IMR-90 (cell line): ENCODE results near the gene SFT2D2. TPM values are rescaled to one million over a fixed set of nuclear protein-coding genes. Genes with fewer than 3 reads are reported as not detected.

Experiments
- ATAC-seq: fragments of 200-7000 bp; cut with Tn5 transposase; 2 replicates; pipeline ENCODE4 v1.9.1; 2020; ENCODE audit warnings: low read depth, mild to moderate bottlenecking, moderate library complexity
- BruUV-seq: library from RNA; stranded (reverse); fragments of 400-500 nt; replicated peaks from 2 replicates; lab custom pipeline; 2021; lab: Mats Ljungman, UMichigan
- CTCF ChIA-PET: fragments of 300-600 bp; formaldehyde crosslinking; extraction: SDS; loops from one replicate; lab custom pipeline; 2021; ENCODE audit warnings: antibody characterized with exemption; lab: Yijun Ruan, JAX
- POLR2A ChIA-PET: fragments of 300-600 bp; sonication (Branson Sonifier 250); formaldehyde crosslinking; loops from one replicate; lab custom pipeline; 2022; ENCODE audit warnings: antibody characterized with exemption; ENCODE audit not compliant: unreplicated experiment; lab: Charles Lee
- DNase-seq: peaks from one replicate; pipeline ENCODE4 v3.0.0; 2013
- H2AFZ ChIP-seq: replicated peaks from 2 replicates; pipeline ENCODE3; 2013; ENCODE audit warnings: low read length, mild to moderate bottlenecking; ENCODE audit not compliant: poor library complexity
- H2AK5ac ChIP-seq: 2 replicates; pipeline ENCODE4 v1.6.1; 2013; ENCODE audit warnings: low read depth, low read length, inconsistent platforms
- H2AK9ac ChIP-seq: replicated peaks from 2 replicates; pipeline ENCODE3; 2013; ENCODE audit warnings: mild to moderate bottlenecking, low read depth, low read length, moderate library complexity; ENCODE audit not compliant: poor library complexity
- H2BK120ac ChIP-seq: 2 replicates; pipeline ENCODE4 v1.6.1; 2013; ENCODE audit warnings: low read depth, low read length, inconsistent platforms
- H2BK15ac ChIP-seq: 3 replicates; pipeline ENCODE4 v1.6.1; 2013; ENCODE audit warnings: low read depth, low read length, inconsistent platforms
- H2BK20ac ChIP-seq: 2 replicates; pipeline ENCODE4 v1.6.1; 2013; ENCODE audit warnings: low read depth, mild to moderate bottlenecking, inconsistent platforms, low read length, moderate library complexity
- H2BK5ac ChIP-seq: 2 replicates; pipeline ENCODE4 v1.6.1; 2013; ENCODE audit warnings: mild to moderate bottlenecking, low read depth, low read length, inconsistent platforms; ENCODE audit not compliant: poor library complexity, severe bottlenecking
- H3K14ac ChIP-seq: replicated peaks from 2 replicates; pipeline ENCODE4 v1.6.1; 2013; ENCODE audit warnings: low read depth, low read length, inconsistent platforms
- H3K18ac ChIP-seq: 2 replicates; pipeline ENCODE4 v1.6.1; 2013; ENCODE audit warnings: low read depth, low read length, control low read depth
- H3K23ac ChIP-seq: 2 replicates; pipeline ENCODE4 v1.6.1; 2013; ENCODE audit warnings: low read depth, low read length, inconsistent platforms
- H3K27ac ChIP-seq: 2 replicates; pipeline ENCODE4 v1.5.1; 2013; ENCODE audit warnings: mild to moderate bottlenecking, control low read depth, low read length; ENCODE audit not compliant: insufficient read depth
- H3K27me3 ChIP-seq: 2 replicates; pipeline ENCODE4 v1.6.1; 2013; ENCODE audit warnings: low read length; ENCODE audit not compliant: control insufficient read depth, insufficient read depth
- H3K36me3 ChIP-seq: 2 replicates; pipeline ENCODE4 v1.6.1; 2013; ENCODE audit warnings: low read length, mixed read lengths; ENCODE audit not compliant: control insufficient read depth, insufficient read depth
- H3K4ac ChIP-seq: 2 replicates; pipeline ENCODE4 v1.6.1; 2013; ENCODE audit warnings: low read depth, low read length, inconsistent platforms
- H3K4me1 ChIP-seq: 2 replicates; pipeline ENCODE4 v1.6.1; 2013; ENCODE audit warnings: low read length, mixed read lengths; ENCODE audit not compliant: control insufficient read depth, insufficient read depth
- H3K4me2 ChIP-seq: 2 replicates; pipeline ENCODE4 v1.6.1; 2013; ENCODE audit warnings: low read depth, mild to moderate bottlenecking, control low read depth, low read length, moderate library complexity
- H3K4me3 ChIP-seq: 2 replicates; pipeline ENCODE4 v1.5.1; 2013; ENCODE audit warnings: low read depth, mild to moderate bottlenecking, control low read depth, low read length, moderate library complexity; ENCODE audit not compliant: insufficient read depth
- H3K56ac ChIP-seq: 2 replicates; pipeline ENCODE4 v1.6.1; 2013; ENCODE audit warnings: low read length, inconsistent platforms; ENCODE audit not compliant: insufficient read depth; ENCODE audit errors: extremely low read depth
- H3K79me1 ChIP-seq, 2 experiments: 2 replicates each; pipeline ENCODE4 v1.6.1; 2013; ENCODE audit warnings: low read length in 2 of 2, inconsistent platforms in 1 of 2, low read depth in 1 of 2
- H3K9ac ChIP-seq: 2 replicates; pipeline ENCODE4 v1.6.1; 2013; ENCODE audit warnings: low read depth, low read length, control low read depth
- H3K9me1 ChIP-seq: 2 replicates; pipeline ENCODE4 v1.6.1; 2013; ENCODE audit warnings: low read length, inconsistent platforms; ENCODE audit not compliant: insufficient read depth
- H3K9me3 ChIP-seq: 2 replicates; pipeline ENCODE4 v1.6.1; 2013; ENCODE audit warnings: low read length; ENCODE audit not compliant: control insufficient read depth, insufficient read depth
- H4K20me1 ChIP-seq: 2 replicates; pipeline ENCODE4 v1.6.1; 2013; ENCODE audit warnings: low read length, inconsistent platforms; ENCODE audit not compliant: insufficient read depth
- H4K5ac ChIP-seq: 2 replicates; pipeline ENCODE4 v1.6.1; 2013; ENCODE audit warnings: mild to moderate bottlenecking, low read depth, low read length, control low read depth
- H4K8ac ChIP-seq, 2 experiments: 2 replicates each; pipeline ENCODE4 v1.6.1; 2013; ENCODE audit warnings: low read depth in 2 of 2, low read length in 2 of 2, control low read depth in 1 of 2, inconsistent platforms in 1 of 2
- H4K91ac ChIP-seq: 2 replicates; pipeline ENCODE4 v1.6.1; 2013; ENCODE audit warnings: low read depth, low read length, inconsistent platforms; ENCODE audit not compliant: insufficient read depth
- BHLHE40 ChIP-seq: fragments of 150-350 bp; IDR thresholded peaks from 2 replicates; pipeline ENCODE4 v1.6.1; 2016; ENCODE audit warnings: mild to moderate bottlenecking, low read depth, low read length
- CEBPB ChIP-seq: IDR thresholded peaks from 2 replicates; pipeline ENCODE4 v1.6.1; 2012; ENCODE audit warnings: low read depth, low read length, improper control_type of control experiment
- WGBS, 2 experiments: methylation state at CpG; one replicate each; pipeline versions ENCODE4 v1.1.5 to v1.1.7; 2013; ENCODE audit warnings: missing lambda C conversion rate in 2 of 2; ENCODE audit not compliant: insufficient read length in 1 of 2; ENCODE audit errors: extremely low coverage in 2 of 2; 5-methylcytosine and 5-hydroxymethylcytosine counted together
- dilution Hi-C: fragments of 300-500 bp; cut with HindIII; formaldehyde crosslinking; loops from one replicate; pipeline ENCODE4 v1.14.3; 2018; ENCODE audit warnings: low sequenced_read_pairs; ENCODE audit not compliant: unreplicated experiment
- in situ Hi-C: fragments of 300-500 bp; cut with MboI; formaldehyde crosslinking; loops from 3 replicates; pipeline ENCODE4 v1.14.3; 2019; ENCODE audit warnings: low sequenced_read_pairs, inconsistent platforms, mixed read lengths
- intact Hi-C: fragments of 100-400 bp; cut with micrococcal nuclease; formaldehyde crosslinking; loops from 2 replicates; pipeline ENCODE4 v1.10.0; 2022
- microRNA-seq, 2 experiments: library from miRNA; stranded (forward) in 1 of 2; unstranded in 1 of 2; fragments of 10-50 nt in 1 of 2; fragments of <30 nt in 1 of 2; gene quantifications in 1 of 2; microRNA quantifications in 1 of 2; one replicate each; pipeline versions ENCODE3 to v1.1.0; 2013 to 2020; ENCODE audit not compliant: insufficient read depth in 1 of 2, insufficient read length in 1 of 2, unreplicated experiment in 1 of 2
- polyA plus RNA-seq, 3 experiments: library from polyadenylated mRNA; depleted of rRNA; stranded (reverse); fragments of >200 nt; gene quantifications; 2 replicates each; pipeline ENCODE4 v1.2.3, GENCODE V29; 2012; ENCODE audit warnings: low replicate concordance in 1 of 3
- small RNA-seq, 5 experiments: library from RNA; depleted of rRNA; stranded (forward); fragments of <200 nt; gene quantifications; one replicate each; pipeline ENCODE3, GENCODE V24; 2012
- total RNA-seq: library from RNA; depleted of rRNA; stranded (reverse); fragments of >200 nt; gene quantifications from 2 replicates; pipeline ENCODE4 v1.2.3, GENCODE V29; 2012; rRNA removed
- TF ChIP-seq, protein P1 (sequence below): conservative IDR thresholded peaks from 2 replicates; pipeline ENCODE4 v1.5.1; 2012; ENCODE audit warnings: mild to moderate bottlenecking, low read depth, low read length, improper control_type of control experiment

Gene SFT2D2
- total and polyA plus RNA-seq, 2 of the 4 experiments (the other 2 are of a cell fraction): 11.1 to 37.6 TPM

DNA sequence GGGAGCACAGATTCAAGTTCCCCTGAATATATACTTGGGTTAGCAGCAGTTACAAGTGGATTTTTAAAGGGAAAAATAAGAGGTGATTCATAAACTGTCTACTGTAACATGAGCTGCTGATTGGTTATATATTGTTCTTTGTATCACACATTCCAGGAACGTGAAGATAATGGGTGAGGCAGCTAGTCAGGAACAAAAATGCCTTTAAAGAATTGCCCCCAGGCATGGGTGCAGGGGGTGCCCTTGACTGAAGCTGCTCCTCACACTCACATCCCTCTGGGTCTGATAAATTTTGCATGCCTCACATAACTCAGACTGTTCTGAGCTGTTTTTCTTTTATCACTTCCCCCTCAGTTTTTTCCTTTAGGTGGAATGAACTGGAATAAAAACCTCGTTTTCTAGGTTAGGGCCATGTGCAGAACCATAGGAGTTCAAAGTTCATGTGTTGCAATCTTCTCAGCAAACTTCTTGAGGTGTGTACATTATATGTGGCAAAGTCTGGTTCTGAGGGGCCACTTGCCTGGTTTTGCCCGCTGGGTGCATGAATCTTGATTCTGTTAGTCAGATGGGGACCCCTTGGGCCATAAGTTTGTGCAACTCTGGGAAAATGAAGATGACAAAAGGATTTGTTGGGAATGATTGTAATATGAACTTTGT lies 76.0 kb downstream of the SFT2D2 start:
- dilution Hi-C loops (no loop called here), in situ Hi-C loops (no loop called here), intact Hi-C loops (no loop called here)
- Histone ChIP-seq H3K4ac (no peak overlapping the region), H3K9ac (no peak overlapping the region), H2AFZ (no peak overlapping the region), H3K56ac (no peak overlapping the region), H4K20me1 (no peaks in the 10 kb centered on the region), H3K4me1 (peaks cover 4% of the 10 kb centered on the region), H2AK9ac (no peak overlapping the region), H3K36me3 (no peaks in the 10 kb centered on the region; the same call in 1 of the 2 replicates), H3K27ac (no peak overlapping the region), H2BK5ac (no peak overlapping the region), H2BK120ac (no peak overlapping the region), H3K14ac (no peak overlapping the region), H2BK15ac (no peak overlapping the region), H3K79me1 (no peaks in the 10 kb centered on the region), H3K23ac (no peak overlapping the region), H4K5ac (no peak overlapping the region), H3K4me3 (no peak overlapping the region), H3K9me3 (no peaks in the 10 kb centered on the region), H4K8ac (no peak overlapping the region), H3K18ac (no peak overlapping the region), H3K27me3 (no peaks in the 10 kb centered on the region), H3K9me1 (no peaks in the 10 kb centered on the region; the same call in 1 of the 2 replicates), H2BK20ac (no peak overlapping the region), H2AK5ac (no peak overlapping the region), H3K4me2 (0 out of 2 replicates have a peak overlapping the region, but pooled peaks have one; percentile 26), H4K91ac (no peak overlapping the region)
- CTCF ChIA-PET: no interaction called here
- BruUV-seq: no TSS peak
- POLR2A ChIA-PET: no interaction called here
- peak; percentile 88 for ATAC-seq
- no CpG with 5 or more reads among the region's 3 CpGs for WGBS, 2 experiments
- peak; percentile 61 for DNase-seq
- TF ChIP-seq BHLHE40: 0 out of 2 replicates have a peak, but pooled peaks have one; percentile 19
- TF ChIP-seq, protein P1, sequence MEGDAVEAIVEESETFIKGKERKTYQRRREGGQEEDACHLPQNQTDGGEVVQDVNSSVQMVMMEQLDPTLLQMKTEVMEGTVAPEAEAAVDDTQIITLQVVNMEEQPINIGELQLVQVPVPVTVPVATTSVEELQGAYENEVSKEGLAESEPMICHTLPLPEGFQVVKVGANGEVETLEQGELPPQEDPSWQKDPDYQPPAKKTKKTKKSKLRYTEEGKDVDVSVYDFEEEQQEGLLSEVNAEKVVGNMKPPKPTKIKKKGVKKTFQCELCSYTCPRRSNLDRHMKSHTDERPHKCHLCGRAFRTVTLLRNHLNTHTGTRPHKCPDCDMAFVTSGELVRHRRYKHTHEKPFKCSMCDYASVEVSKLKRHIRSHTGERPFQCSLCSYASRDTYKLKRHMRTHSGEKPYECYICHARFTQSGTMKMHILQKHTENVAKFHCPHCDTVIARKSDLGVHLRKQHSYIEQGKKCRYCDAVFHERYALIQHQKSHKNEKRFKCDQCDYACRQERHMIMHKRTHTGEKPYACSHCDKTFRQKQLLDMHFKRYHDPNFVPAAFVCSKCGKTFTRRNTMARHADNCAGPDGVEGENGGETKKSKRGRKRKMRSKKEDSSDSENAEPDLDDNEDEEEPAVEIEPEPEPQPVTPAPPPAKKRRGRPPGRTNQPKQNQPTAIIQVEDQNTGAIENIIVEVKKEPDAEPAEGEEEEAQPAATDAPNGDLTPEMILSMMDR: no peak
- 0 out of 2 replicates have a peak, but pooled peaks have one; percentile 21 for TF ChIP-seq CEBPB

Small RNA genes within 50 kb of the gene (microRNA-seq; reads per million reads assigned to microRNA genes)
- gene AL021397.1 (ENCODE audit: insufficient read depth, insufficient read length) (not detected), gene RNU6-1310P (ENCODE audit: insufficient read depth, insufficient read length) (not detected)

Small RNA genes within 50 kb of the gene (small RNA-seq; reads per million reads assigned to genes)
- gene AL021397.1 (0 reads per million in 5 experiments), gene RNU6-1310P (0 to 0.08 (median 0) reads per million in 5 experiments)

Other genes starting within 250 kb of the SFT2D2 start
- gene GPR161, start 89.1 kb upstream of the SFT2D2 start, total RNA-seq: 11.1 and 13.3 TPM in 2 replicates
- 12.4 and 12.5 TPM in 2 replicates for gene GPR161, start 89.1 kb upstream of the SFT2D2 start, polyA plus RNA-seq (2012; rRNA removed)
- gene TIPRL, start 47.0 kb upstream of the SFT2D2 start, total RNA-seq: 15.4 and 41.1 TPM in 2 replicates
- 20.0 and 23.8 TPM in 2 replicates for gene TIPRL, start 47.0 kb upstream of the SFT2D2 start, polyA plus RNA-seq (2012; rRNA removed)
- gene TBX19, start 54.9 kb downstream of the SFT2D2 start, total RNA-seq: 0.18 and 0.28 TPM in 2 replicates
- gene TBX19, start 54.9 kb downstream of the SFT2D2 start, polyA plus RNA-seq (2012; rRNA removed): 0.89 and 1.0 TPM in 2 replicates